ENCODE measurements around the gene JSRP1.

The JSRP1 gene

GRCh38 chr19:2245273-2245672 lies 10.9 kb downstream of the JSRP1 start:
- TF ChIP-seq ZNF391 (tag by site-specific recombination; IDR thresholded peaks at IDR 0.05; ENCODE audit: borderline replicate concordance, low read depth) (no peak), ZEB2 (tag by site-specific recombination; IDR thresholded peaks at IDR 0.05) (no peak)
- CTCF ChIA-PET: interaction anchor here (0.6 to 1.4 kb wide), 3 partner anchors 89 to 143 kb away, joined by 3 read pairs; no protein-coding TSS in a partner anchor
- Histone ChIP-seq H3K27ac (ENCODE audit: extremely low read depth, low read depth, low read length) (no peak overlapping the region), H3K4me3 (ENCODE audit: low read depth, low read length) (no peak overlapping the region), H3K9me3 (ENCODE audit: control insufficient read depth, insufficient read depth, low read depth, low read length) (no peaks in the 10 kb centered on the region), H3K36me3 (ENCODE audit: control insufficient read depth in 2 of 2, insufficient read depth in 1 of 2, low read length in 2 of 2) (peaks cover 10 to 87% of the 10 kb centered on the region in 2 experiments), H3K4me1 (ENCODE audit: control insufficient read depth, insufficient read depth, low read length) (no peaks in the 10 kb centered on the region)
- POLR2A ChIA-PET: interaction anchor here (0.5 to 1.0 kb wide), 2 partner anchors 15 to 303 kb away, joined by 4 to 6 read pairs; no protein-coding TSS in a partner anchor

GRCh38 chr19:2244486-2244885 lies 11.7 kb downstream of the JSRP1 start:
- CTCF ChIA-PET: interaction anchor here (0.6 to 1.4 kb wide), 4 partner anchors 17 to 453 kb away, joined by 3 to 4 read pairs (median 3); no protein-coding TSS in a partner anchor
- Histone ChIP-seq H3K36me3 (ENCODE audit: control insufficient read depth in 2 of 2, insufficient read depth in 1 of 2, low read length in 2 of 2) (peaks cover 10 to 89% of the 10 kb centered on the region in 2 experiments), H3K27ac (ENCODE audit: extremely low read depth, low read depth, low read length) (no peak overlapping the region), H3K4me3 (ENCODE audit: low read depth, low read length) (no peak overlapping the region), H3K9me3 (ENCODE audit: control insufficient read depth, insufficient read depth, low read depth, low read length) (no peaks in the 10 kb centered on the region), H3K4me1 (ENCODE audit: control insufficient read depth, insufficient read depth, low read length) (peaks cover 3% of the 10 kb centered on the region; the same call in 1 of the 2 replicates)
- POLR2A ChIA-PET: interaction anchor here (1.0 kb wide), 1 partner anchor 16 kb away, joined by 4 read pairs; no protein-coding TSS in a partner anchor
- TF ChIP-seq ZNF335 (tag by site-specific recombination; conservative IDR thresholded peaks at IDR 0.05): no peak
- peak; percentile 79; the same call in 1 of the 2 replicates for TF ChIP-seq ZBTB6 (tag by site-specific recombination; IDR thresholded peaks at IDR 0.05)

GRCh38 chr19:2244125-2244411 lies 12.1 kb downstream of the JSRP1 start:
- Histone ChIP-seq H3K27ac (ENCODE audit: extremely low read depth, low read depth, low read length) (no peak overlapping the region), H3K36me3 (ENCODE audit: control insufficient read depth in 2 of 2, insufficient read depth in 1 of 2, low read length in 2 of 2) (peaks cover 10 to 86% of the 10 kb centered on the region in 2 experiments), H3K9me3 (ENCODE audit: control insufficient read depth, insufficient read depth, low read depth, low read length) (no peaks in the 10 kb centered on the region), H3K4me1 (ENCODE audit: control insufficient read depth, insufficient read depth, low read length) (peaks cover 4% of the 10 kb centered on the region; the same call in 1 of the 2 replicates), H3K4me3 (ENCODE audit: low read depth, low read length) (no peak overlapping the region)
- TF ChIP-seq ZNF302 (tag by site-specific recombination; IDR thresholded peaks at IDR 0.05; ENCODE audit: low read depth) (no peak), CTCF (tag by site-specific recombination; IDR thresholded peaks at IDR 0.05) (no peak), ZNF341 (tag by site-specific recombination; IDR thresholded peaks at IDR 0.05; ENCODE audit: low read depth) (no peak), REPIN1 (tag by site-specific recombination; IDR thresholded peaks at IDR 0.05; ENCODE audit: low read depth) (no peak), ZNF510 (tag by site-specific recombination; IDR thresholded peaks at IDR 0.05; ENCODE audit: insufficient replicate concordance) (no peak), HIC1 (tag by site-specific recombination; IDR thresholded peaks at IDR 0.05) (peak; percentile 43; the same call in 1 of the 2 replicates), ZNF707 (tag by site-specific recombination; IDR thresholded peaks at IDR 0.05) (no peak)
- CTCF ChIA-PET: interaction anchor here (0.6 to 1.0 kb wide), 2 partner anchors 17 to 454 kb away, joined by 3 to 4 read pairs; no protein-coding TSS in a partner anchor
- POLR2A ChIA-PET: interaction anchor here (1.0 kb wide), 1 partner anchor 17 kb away, joined by 4 read pairs; no protein-coding TSS in a partner anchor

All from HEK293 (cell line).